Testis (tissue), 3 donors: ENCODE results near the gene MMP27. TPM values are rescaled to one million over a fixed set of nuclear protein-coding genes. Genes with fewer than 3 reads are reported as not detected.

Experiments
- DNase-seq: peaks from one replicate; pipeline ENCODE4 v3.0.0-alpha.2; 2019
- H3K27ac ChIP-seq, 2 donors: fragments of 200-600 bp; sonication (generic); one replicate each; pipeline ENCODE4 v1.5.1; 2019
- H3K27me3 ChIP-seq: fragments of 200-600 bp; sonication (generic); one replicate; pipeline ENCODE4 v1.5.1; 2019
- H3K36me3 ChIP-seq: fragments of 200-600 bp; sonication (generic); one replicate; pipeline ENCODE4 v1.5.1; 2017; ENCODE audit warnings: low read depth; ENCODE audit errors: missing control alignments
- H3K4me1 ChIP-seq: fragments of 200-600 bp; sonication (generic); one replicate; pipeline ENCODE4 v1.5.1; 2019
- H3K4me3 ChIP-seq, 2 donors: fragments of 200-600 bp; sonication (generic); one replicate each; pipeline ENCODE4 v1.5.1; 2017 to 2019
- H3K9me3 ChIP-seq: fragments of 200-600 bp; sonication (generic); one replicate; pipeline ENCODE4 v1.5.1; 2017
- CTCF ChIP-seq, 3 experiments: fragments of 450-650 bp in 2 of 3; fragments of 200-600 bp in 1 of 3; sonication (generic) in 1 of 3; IDR thresholded peaks; one replicate each; pipeline ENCODE4 v1.5.1; 2016 to 2019; ENCODE audit warnings: antibody characterized with exemption in 3 of 3, mild to moderate bottlenecking in 2 of 3, moderate library complexity in 1 of 3
- POLR2A ChIP-seq: fragments of 450-650 bp; IDR thresholded peaks from one replicate; pipeline ENCODE4 v1.6.1; 2017; ENCODE audit warnings: antibody characterized with exemption, mild to moderate bottlenecking, moderate library complexity
- WGBS, 2 donors: methylation state at CpG; one replicate each; pipeline ENCODE4 v1.1.5; 2018; 5-methylcytosine and 5-hydroxymethylcytosine counted together
- intact Hi-C: fragments of 100-400 bp; cut with DNase I; formaldehyde crosslinking; loops from one replicate; pipeline ENCODE4 v1.15.1; 2023; ENCODE audit warnings: low total_unique reads
- polyA plus RNA-seq: library from polyadenylated mRNA; stranded (reverse); fragments of 350-450 nt; fragmentation: Illumina TruSeq; extraction: RNeasy Lipid Tissue Mini Kit (QIAGEN cat#74804); gene quantifications from one replicate; pipeline ENCODE4 v1.2.3, GENCODE V29; 2014; ENCODE audit warnings: low read depth, low replicate concordance; ENCODE audit not compliant: insufficient read depth
- total RNA-seq, 2 donors: library from RNA; depleted of rRNA; stranded (reverse); fragments of >200 nt; gene quantifications; one replicate each; pipeline ENCODE4 v1.2.3, GENCODE V29; 2016

The MMP27 gene
- total and polyA plus RNA-seq, 3 donors from 2014 or later = not detected

- TF ChIP-seq POLR2A (no peak), CTCF (IDR thresholded peaks at IDR 0.05) (no peak)
- H3K4me1 ChIP-seq = peaks cover 3% of the 10 kb centered on the region
- no peak overlapping the region for H3K4me3 ChIP-seq
- DNase-seq = no peak
- H3K27me3 ChIP-seq = no peaks in the 10 kb centered on the region
- 93 to 95% methylated on average over 1 of the region's 1 CpG for WGBS, 2 donors
- H3K9me3 ChIP-seq = no peaks in the 10 kb centered on the region
- H3K36me3 ChIP-seq = no peaks in the 10 kb centered on the region
- no peak overlapping the region for H3K27ac ChIP-seq
- intact Hi-C loops = no loop called here
Observed at GRCh38 chr11:102654761-102655160, 50.8 kb downstream of the MMP27 start.

GRCh38 chr11:102653744-102654291 is 51.8 kb downstream of the MMP27 start:
- DNase-seq = no peak
- Histone ChIP-seq H3K36me3 (no peaks in the 10 kb centered on the region), H3K4me3 (no peak overlapping the region), H3K27me3 (no peaks in the 10 kb centered on the region), H3K4me1 (peaks cover 3% of the 10 kb centered on the region), H3K9me3 (no peaks in the 10 kb centered on the region), H3K27ac (no peak overlapping the region)
- intact Hi-C loops = no loop called here
- TF ChIP-seq POLR2A (no peak), CTCF (IDR thresholded peaks at IDR 0.05) (no peak)
- 80 to 81% methylated on average over 16 of the region's 16 CpGs for WGBS, 2 donors

GRCh38 chr11:102647430-102647829 is 58.1 kb downstream of the MMP27 start:
- TF ChIP-seq CTCF (IDR thresholded peaks at IDR 0.05) (no peak), POLR2A (no peak)
- Histone ChIP-seq H3K27ac (no peak overlapping the region), H3K4me3 (no peak overlapping the region), H3K36me3 (no peaks in the 10 kb centered on the region), H3K27me3 (no peaks in the 10 kb centered on the region), H3K4me1 (no peaks in the 10 kb centered on the region), H3K9me3 (no peaks in the 10 kb centered on the region)
- intact Hi-C loops = no loop called here
- DNase-seq = no peak

- Histone ChIP-seq H3K4me3 (no peak overlapping the region), H3K36me3 (no peaks in the 10 kb centered on the region), H3K27ac (no peak overlapping the region), H3K4me1 (no peaks in the 10 kb centered on the region), H3K27me3 (no peaks in the 10 kb centered on the region), H3K9me3 (no peaks in the 10 kb centered on the region)
- no peak for TF ChIP-seq POLR2A
- TF ChIP-seq CTCF (IDR thresholded peaks at IDR 0.05) = no peak
- no peak for DNase-seq
- 77 to 83% methylated on average over 4 of the region's 4 CpGs for WGBS, 2 donors
- intact Hi-C loops = no loop called here
Observed at GRCh38 chr11:102643941-102644340, 61.6 kb downstream of the MMP27 start.

Other genes with a start within 250 kb of the MMP27 start
- under 1 TPM in 1 of 2 donors, not detected in 1; 0.63 TPM for gene MMP7, start 175.0 kb downstream of the MMP27 start, total RNA-seq
- 6.2 TPM for gene MMP7, start 175.0 kb downstream of the MMP27 start, polyA plus RNA-seq
- 1 to 10 TPM in 1 of 2 donors, not detected in 1; 3.1 TPM for gene MMP20, start 80.4 kb downstream of the MMP27 start, total RNA-seq
- 15.5 TPM for gene MMP20, start 80.4 kb downstream of the MMP27 start, polyA plus RNA-seq
- gene MMP8, start 19.2 kb upstream of the MMP27 start, total RNA-seq = 1 to 10 TPM in 1 of 2 donors, under 1 TPM in 1; 0.25 to 2.0 TPM
- 0.25 TPM for gene MMP8, start 19.2 kb upstream of the MMP27 start, polyA plus RNA-seq
- gene MMP10, start 74.9 kb upstream of the MMP27 start, total RNA-seq = under 1 TPM; 0.19 to 0.39 TPM
- gene MMP10, start 74.9 kb upstream of the MMP27 start, polyA plus RNA-seq = 1.1 TPM
- under 1 TPM in 1 of 2 donors, not detected in 1; 0.31 TPM for gene MMP1, start 92.4 kb upstream of the MMP27 start, total RNA-seq
- gene MMP1, start 92.4 kb upstream of the MMP27 start, polyA plus RNA-seq = 0.21 TPM
- gene MMP3, start 137.8 kb upstream of the MMP27 start, total RNA-seq = not detected
- 10.2 TPM for gene MMP3, start 137.8 kb upstream of the MMP27 start, polyA plus RNA-seq
- under 1 TPM in 1 of 2 donors, not detected in 1; 0.25 TPM for gene MMP12, start 169.2 kb upstream of the MMP27 start, total RNA-seq
- gene MMP12, start 169.2 kb upstream of the MMP27 start, polyA plus RNA-seq = 0.61 TPM
- gene MMP13, start 250.0 kb upstream of the MMP27 start, total RNA-seq = under 1 TPM in 1 of 2 donors, not detected in 1; 0.31 TPM
- gene MMP13, start 250.0 kb upstream of the MMP27 start, polyA plus RNA-seq = not detected